ENCODE measurements around the gene HSD17B2.

DNA sequence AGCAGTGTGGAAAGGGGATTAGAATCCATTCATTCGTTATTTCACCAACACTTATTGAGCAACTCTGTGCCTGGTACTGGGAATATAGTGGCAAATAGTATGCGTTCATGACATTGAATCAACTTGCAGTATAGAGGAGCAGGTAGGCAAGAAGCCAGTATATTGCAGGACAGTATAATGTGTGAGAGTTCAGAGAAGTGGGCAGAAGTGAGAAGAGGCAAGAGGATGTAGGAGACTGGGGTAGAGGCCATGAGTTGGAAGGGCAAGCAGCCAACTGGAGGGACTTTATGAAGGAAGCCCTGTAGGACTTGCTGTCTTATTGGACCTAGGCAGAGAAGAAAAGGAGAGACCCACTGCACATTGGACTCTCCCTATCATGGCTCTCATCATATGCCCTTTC, 12.3 kb downstream of the HSD17B2 start:
- TF ChIP-seq, protein P1, sequence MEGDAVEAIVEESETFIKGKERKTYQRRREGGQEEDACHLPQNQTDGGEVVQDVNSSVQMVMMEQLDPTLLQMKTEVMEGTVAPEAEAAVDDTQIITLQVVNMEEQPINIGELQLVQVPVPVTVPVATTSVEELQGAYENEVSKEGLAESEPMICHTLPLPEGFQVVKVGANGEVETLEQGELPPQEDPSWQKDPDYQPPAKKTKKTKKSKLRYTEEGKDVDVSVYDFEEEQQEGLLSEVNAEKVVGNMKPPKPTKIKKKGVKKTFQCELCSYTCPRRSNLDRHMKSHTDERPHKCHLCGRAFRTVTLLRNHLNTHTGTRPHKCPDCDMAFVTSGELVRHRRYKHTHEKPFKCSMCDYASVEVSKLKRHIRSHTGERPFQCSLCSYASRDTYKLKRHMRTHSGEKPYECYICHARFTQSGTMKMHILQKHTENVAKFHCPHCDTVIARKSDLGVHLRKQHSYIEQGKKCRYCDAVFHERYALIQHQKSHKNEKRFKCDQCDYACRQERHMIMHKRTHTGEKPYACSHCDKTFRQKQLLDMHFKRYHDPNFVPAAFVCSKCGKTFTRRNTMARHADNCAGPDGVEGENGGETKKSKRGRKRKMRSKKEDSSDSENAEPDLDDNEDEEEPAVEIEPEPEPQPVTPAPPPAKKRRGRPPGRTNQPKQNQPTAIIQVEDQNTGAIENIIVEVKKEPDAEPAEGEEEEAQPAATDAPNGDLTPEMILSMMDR (conservative IDR thresholded peaks at IDR 0.05; ENCODE audit: low read depth, low read length), result no peak
- TF ChIP-seq EZH2 (IDR thresholded peaks at IDR 0.05; ENCODE audit: low read length, unreplicated experiment) (no peak), EZH2phosphoT487 (IDR thresholded peaks at IDR 0.05; ENCODE audit: borderline replicate concordance, low read length) (no peak)
